A549 treated with dexamethasone at 1 μM for 4 hours (cell line): Measurements from ENCODE around the gene C6orf15. TPM values are rescaled to one million over a fixed set of nuclear protein-coding genes. Genes with fewer than 3 reads are reported as not detected.

Experiments used
- total RNA-seq: library from RNA; stranded (reverse); fragments of 200-300 nt; extraction: Qiagen RNA extraction; gene quantifications from 5 replicates; pipeline ENCODE4 v1.2.3, GENCODE V29; 2022

C6orf15 gene
- 0.07 TPM in 1 of 5 replicates, not detected in the others for total RNA-seq

DNA sequence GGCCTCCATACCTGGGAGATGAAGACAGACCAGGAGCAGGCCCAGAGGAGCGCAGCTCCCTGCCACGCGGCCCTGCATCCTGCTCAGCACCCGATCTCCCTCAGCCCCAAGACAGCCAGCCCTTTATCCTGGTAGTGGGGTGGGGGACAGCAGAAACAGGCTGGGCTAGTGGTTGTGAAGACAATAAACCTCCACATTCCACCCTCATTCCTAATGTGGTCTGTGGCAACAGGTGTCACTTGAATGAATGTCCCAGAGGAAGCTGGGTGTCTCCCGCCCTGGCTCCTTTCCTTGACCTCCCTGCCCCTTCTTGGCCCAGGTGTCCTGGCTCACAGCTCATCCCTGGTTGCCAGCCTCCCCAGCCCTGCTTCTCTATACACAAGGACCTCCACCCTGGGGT, at the start of gene C6orf15:
C6orf15 (minus strand) TSS at position 98 of the 400 bp plus-strand sequence; CDS start at position 78, 20 bp downstream.

DNA sequence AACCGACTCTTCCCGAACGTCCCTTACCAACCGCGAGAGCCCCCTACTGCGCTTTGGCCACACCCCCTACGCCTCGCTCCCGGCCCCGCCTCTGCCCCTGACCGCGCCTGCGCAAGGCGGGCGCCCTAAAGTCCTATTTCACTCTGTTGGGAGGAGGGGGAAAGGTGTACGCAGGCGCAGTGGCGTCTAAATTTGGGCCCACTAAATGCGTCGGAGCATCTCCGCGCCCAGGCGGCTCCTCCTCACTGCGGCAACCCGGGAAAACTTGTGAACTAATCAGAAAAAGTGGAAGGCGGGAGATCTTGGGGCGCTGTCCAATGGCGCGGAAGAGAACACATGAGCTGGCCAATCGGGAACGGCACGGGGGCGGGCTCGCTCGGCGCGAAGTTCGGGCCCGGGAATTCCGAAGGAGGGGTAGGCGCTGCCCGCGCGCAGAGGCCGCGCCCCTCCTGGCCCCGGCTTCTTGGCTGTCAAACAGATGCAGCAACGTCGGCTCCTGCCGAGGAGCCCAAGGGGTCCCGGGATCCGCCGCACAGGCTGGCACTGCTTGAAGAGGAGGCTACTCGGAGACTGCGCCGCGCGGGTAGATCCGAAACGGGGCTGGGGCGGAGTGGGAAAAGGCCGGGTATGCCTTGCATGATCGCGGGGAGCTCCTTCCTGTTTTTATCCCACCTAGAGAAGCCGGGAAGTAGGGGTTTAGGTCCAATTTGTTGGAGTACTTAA, 45.9 kb upstream of the C6orf15 start, which contains the start of gene TCF19:
TCF19 (plus strand) TSS at position 450 of the 723 bp plus-strand sequence. CDS start 881 bp downstream, outside the sequence.

DNA sequence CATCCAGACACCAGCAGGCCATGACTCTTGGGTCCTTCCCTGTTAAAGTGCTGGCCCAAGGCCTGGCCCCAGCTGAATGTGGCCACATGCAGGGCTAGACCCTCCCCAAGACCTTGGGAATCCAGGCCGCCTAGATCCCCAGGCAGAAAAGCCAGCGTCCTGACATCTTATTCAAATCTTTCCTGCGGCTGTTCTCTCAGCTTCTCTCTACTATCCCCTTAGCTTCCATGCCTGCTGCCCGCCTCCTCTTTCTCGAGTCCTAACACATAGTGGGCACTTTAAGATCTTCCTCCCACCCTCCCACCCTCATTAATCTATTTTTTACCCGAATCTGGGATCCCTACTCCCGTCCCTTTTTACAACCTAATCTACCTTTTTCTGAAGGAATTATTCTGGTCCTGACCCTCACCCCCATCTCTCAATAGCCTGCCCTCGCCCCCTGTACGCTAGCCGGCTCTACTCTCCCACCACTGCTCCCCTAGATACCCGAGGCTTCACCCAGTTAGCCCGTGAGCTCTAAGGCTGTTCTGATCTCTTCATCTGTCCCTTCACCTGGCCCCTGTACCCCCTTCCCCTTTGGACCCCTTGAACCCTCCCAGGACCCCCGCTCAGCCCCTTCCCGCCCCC, 45.3 kb upstream of the C6orf15 start, which contains the start of gene CCHCR1:
CCHCR1 (minus strand) TSS at position 290 of the 627 bp plus-strand sequence; CDS start at position 88, 202 bp downstream.

DNA sequence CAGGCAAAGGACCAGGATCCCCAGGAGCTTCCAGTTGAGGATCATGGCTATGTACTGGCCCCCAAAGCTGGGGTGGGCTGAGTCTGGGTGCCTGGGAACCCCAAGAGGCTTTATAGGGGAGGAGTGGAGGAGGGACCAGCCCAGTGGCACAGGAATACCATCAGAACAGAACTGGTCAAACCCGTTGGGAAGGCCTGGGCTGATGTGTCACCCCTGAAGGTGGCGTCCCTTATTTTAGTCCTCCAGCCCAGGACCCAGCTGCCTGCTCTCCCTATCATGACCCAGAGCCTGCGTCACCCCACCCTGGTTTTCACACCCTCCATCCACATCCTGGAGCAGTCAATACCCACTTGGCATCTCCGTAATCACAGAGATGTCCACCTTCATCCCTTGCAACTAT, 26.6 kb upstream of the C6orf15 start, which contains the start of gene PSORS1C2:
PSORS1C2 (minus strand) TSS at position 85 of the 400 bp plus-strand sequence; CDS start at position 45, 40 bp downstream.

DNA sequence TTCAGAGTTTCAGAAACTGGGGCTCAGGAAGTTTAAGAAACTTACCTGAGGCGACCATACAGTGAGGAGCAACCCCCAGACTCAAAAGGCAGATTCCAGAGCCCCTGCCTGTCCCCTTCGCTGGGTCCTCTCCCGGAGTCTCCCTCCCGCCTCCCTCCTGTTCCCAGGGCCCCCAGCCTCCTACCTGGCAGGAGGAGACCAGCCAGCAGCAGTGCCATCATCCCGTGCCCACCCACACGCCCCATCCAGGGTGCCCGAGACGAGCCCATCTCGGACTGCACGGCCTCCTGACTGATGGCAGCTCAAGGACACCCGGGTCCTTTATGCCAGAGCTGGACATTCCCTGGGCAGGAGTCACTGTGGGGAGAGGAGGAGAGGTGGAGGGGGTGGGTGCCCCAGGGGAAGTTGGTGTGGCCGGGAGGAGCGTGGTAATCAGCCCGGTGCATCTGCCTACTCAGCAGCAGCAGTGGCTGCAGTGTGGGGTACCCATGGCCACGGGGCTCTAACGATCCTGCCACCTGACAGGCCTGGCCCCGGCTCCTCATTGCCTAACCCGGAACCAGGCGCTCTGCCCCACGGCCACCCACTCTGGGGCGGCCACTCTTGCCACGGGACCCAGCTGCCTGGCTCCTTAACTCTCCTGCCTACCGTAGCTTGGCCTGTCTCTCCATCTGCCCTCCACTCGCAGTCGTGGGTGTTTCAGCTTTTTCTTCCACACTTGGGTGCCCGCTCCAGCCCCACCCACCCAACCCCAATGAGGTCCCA, 8.0 kb upstream of the C6orf15 start, which contains the start of gene CDSN:
CDSN (minus strand) TSS at position 296 of the 765 bp plus-strand sequence; CDS start at position 269, 27 bp downstream.

DNA sequence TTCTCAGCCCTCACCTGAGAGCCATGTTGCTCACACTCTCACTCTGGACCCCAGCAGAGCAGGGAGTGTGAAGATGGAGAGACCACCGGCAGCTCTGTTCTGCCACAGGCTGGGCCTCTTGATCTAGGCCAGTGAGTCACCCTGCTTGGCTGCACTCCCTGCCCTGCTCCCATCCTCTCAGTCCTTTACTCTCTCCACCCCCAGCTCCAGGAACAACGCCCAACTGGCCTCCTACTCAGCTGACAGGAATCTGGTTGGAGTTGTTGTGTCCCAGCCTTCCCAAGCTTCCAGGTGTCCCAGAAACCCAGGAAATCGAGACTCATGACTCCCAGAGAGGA, 2.1 kb upstream of the C6orf15 start, which contains the start of gene PSORS1C1:
PSORS1C1 (plus strand) TSS at position 260 of the 338 bp plus-strand sequence. CDS start 14,833 bp downstream, outside the sequence.

Other genes starting within 250 kb of the C6orf15 start
- gene DDR1, start 228.1 kb downstream of the C6orf15 start, total RNA-seq = 54.7 to 71.1 TPM (median 64.8 TPM) in 5 replicates
- 17.2 to 21.4 TPM (median 19.3 TPM) in 5 replicates for gene GTF2H4, start 204.4 kb downstream of the C6orf15 start, total RNA-seq
- 11.6 to 16.2 TPM (median 15.7 TPM) in 5 replicates for gene VARS2, start 198.3 kb downstream of the C6orf15 start, total RNA-seq
- gene SFTA2, start 180.4 kb downstream of the C6orf15 start, total RNA-seq = 0.11 to 0.15 TPM in 2 of 5 replicates, not detected in the others
- 0.06 to 0.15 TPM (median 0.10 TPM) in 5 replicates for gene MUCL3, start 171.6 kb downstream of the C6orf15 start, total RNA-seq
- gene MUC21, start 128.9 kb downstream of the C6orf15 start, total RNA-seq = 0.02 TPM in 1 of 5 replicates, not detected in the others
- 0.01 to 0.05 TPM (median 0.02 TPM) in 5 replicates for gene MUC22, start 102.1 kb downstream of the C6orf15 start, total RNA-seq
- 4.4 to 6.7 TPM (median 6.1 TPM) in 5 replicates for gene PSORS1C1, start 2.2 kb upstream of the C6orf15 start, total RNA-seq
- 0.04 to 0.08 TPM (median 0.06 TPM) in 4 of 5 replicates, not detected in the other for gene CDSN, start 7.9 kb upstream of the C6orf15 start, total RNA-seq
- 0.09 TPM in 1 of 5 replicates, not detected in the others for gene PSORS1C2, start 26.5 kb upstream of the C6orf15 start, total RNA-seq
- 7.1 to 8.3 TPM (median 7.5 TPM) in 5 replicates for gene CCHCR1, start 45.2 kb upstream of the C6orf15 start, total RNA-seq
- 11.7 to 16.7 TPM (median 15.3 TPM) in 5 replicates for gene TCF19, start 46.0 kb upstream of the C6orf15 start, total RNA-seq
- 11.8 to 22.2 TPM (median 16.0 TPM) in 5 replicates for gene POU5F1, start 58.1 kb upstream of the C6orf15 start, total RNA-seq
- 42.8 to 53.6 TPM (median 51.6 TPM) in 5 replicates for gene HLA-C, start 159.5 kb upstream of the C6orf15 start, total RNA-seq
- 20.6 to 32.4 TPM (median 22.0 TPM) in 5 replicates for gene HLA-B, start 244.6 kb upstream of the C6orf15 start, total RNA-seq